HL-60 (cell line): Measurements from ENCODE around the gene WNT10A.

Experiments
- POLR2AphosphoS5 ChIP-seq: IDR thresholded peaks from 2 replicates; pipeline ENCODE4 v1.6.1; 2012; ENCODE audit warnings: low read depth
- TF ChIP-seq, protein P1 (sequence below): IDR thresholded peaks from one replicate; pipeline ENCODE4 v1.5.1; 2011; ENCODE audit warnings: low read length, control low read depth, inconsistent platforms; ENCODE audit not compliant: insufficient read depth

GRCh38 chr2:218849721-218850120 lies 30.9 kb upstream of the WNT10A start:
- TF ChIP-seq, protein P1, sequence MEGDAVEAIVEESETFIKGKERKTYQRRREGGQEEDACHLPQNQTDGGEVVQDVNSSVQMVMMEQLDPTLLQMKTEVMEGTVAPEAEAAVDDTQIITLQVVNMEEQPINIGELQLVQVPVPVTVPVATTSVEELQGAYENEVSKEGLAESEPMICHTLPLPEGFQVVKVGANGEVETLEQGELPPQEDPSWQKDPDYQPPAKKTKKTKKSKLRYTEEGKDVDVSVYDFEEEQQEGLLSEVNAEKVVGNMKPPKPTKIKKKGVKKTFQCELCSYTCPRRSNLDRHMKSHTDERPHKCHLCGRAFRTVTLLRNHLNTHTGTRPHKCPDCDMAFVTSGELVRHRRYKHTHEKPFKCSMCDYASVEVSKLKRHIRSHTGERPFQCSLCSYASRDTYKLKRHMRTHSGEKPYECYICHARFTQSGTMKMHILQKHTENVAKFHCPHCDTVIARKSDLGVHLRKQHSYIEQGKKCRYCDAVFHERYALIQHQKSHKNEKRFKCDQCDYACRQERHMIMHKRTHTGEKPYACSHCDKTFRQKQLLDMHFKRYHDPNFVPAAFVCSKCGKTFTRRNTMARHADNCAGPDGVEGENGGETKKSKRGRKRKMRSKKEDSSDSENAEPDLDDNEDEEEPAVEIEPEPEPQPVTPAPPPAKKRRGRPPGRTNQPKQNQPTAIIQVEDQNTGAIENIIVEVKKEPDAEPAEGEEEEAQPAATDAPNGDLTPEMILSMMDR: no peak
- no peak for TF ChIP-seq POLR2AphosphoS5
